PC-3 (cell line): Measurements from ENCODE around the gene TAP1. TPM values are rescaled to one million over a fixed set of nuclear protein-coding genes. Genes with fewer than 3 reads are reported as not detected.

Source experiments
- ATAC-seq: fragments of 200-7000 bp; cut with Tn5 transposase; 2 replicates; pipeline ENCODE4 v1.9.1; 2020; ENCODE audit warnings: mild to moderate bottlenecking, moderate library complexity
- BruUV-seq: library from RNA; stranded (reverse); fragments of 400-500 nt; replicated peaks from 2 replicates; lab custom pipeline; 2021; lab: Mats Ljungman, UMichigan
- CTCF ChIA-PET: fragments of 300-600 bp; sonication (Branson Sonifier 250); formaldehyde crosslinking; loops from one replicate; lab custom pipeline; 2022; ENCODE audit warnings: antibody characterized with exemption; lab: Charles Lee
- POLR2A ChIA-PET: fragments of 300-600 bp; sonication (Branson Sonifier 250); formaldehyde crosslinking; loops from one replicate; lab custom pipeline; 2022; ENCODE audit warnings: antibody characterized with exemption; ENCODE audit not compliant: unreplicated experiment; lab: Charles Lee
- DNase-seq: peaks from one replicate; pipeline ENCODE4 v3.0.0-alpha.2; 2015
- H2AFZ ChIP-seq: fragments of 300-600 bp; sonication (generic); 2 replicates; pipeline ENCODE4 v1.6.0; 2016; ENCODE audit warnings: antibody characterized with exemption, low read length
- H3F3A ChIP-seq: fragments of 300-600 bp; sonication (generic); one replicate; pipeline ENCODE4 v1.6.0; 2017; ENCODE audit warnings: antibody characterized with exemption, low read length, control low read depth, mild to moderate bottlenecking; ENCODE audit not compliant: unreplicated experiment
- H3K27ac ChIP-seq: fragments of 300-600 bp; sonication (generic); 2 replicates; pipeline ENCODE4 v1.5.1; 2016; ENCODE audit warnings: mild to moderate bottlenecking, low read length
- H3K27me3 ChIP-seq: fragments of 300-600 bp; sonication (generic); 2 replicates; pipeline ENCODE4 v1.6.1; 2016; ENCODE audit warnings: low read length, mixed read lengths
- H3K36me3 ChIP-seq: fragments of 300-600 bp; sonication (generic); 2 replicates; pipeline ENCODE4 v1.6.1; 2016; ENCODE audit warnings: low read depth, mixed run types, low read length, mixed read lengths
- H3K4me1 ChIP-seq: fragments of 300-600 bp; sonication (generic); 2 replicates; pipeline ENCODE4 v1.5.1; 2016; ENCODE audit warnings: low read length; ENCODE audit not compliant: insufficient read depth
- H3K4me2 ChIP-seq: fragments of 300-600 bp; sonication (generic); 2 replicates; pipeline ENCODE4 v1.6.0; 2016; ENCODE audit warnings: low read length
- H3K4me3 ChIP-seq: fragments of 300-600 bp; sonication (generic); 2 replicates; pipeline ENCODE4 v1.5.1; 2016; ENCODE audit warnings: mild to moderate bottlenecking, low read length, mixed read lengths
- H3K79me2 ChIP-seq: fragments of 300-600 bp; sonication (generic); 2 replicates; pipeline ENCODE4 v1.6.1; 2017; ENCODE audit warnings: low read length, mixed read lengths
- H3K9ac ChIP-seq: fragments of 300-600 bp; sonication (generic); 2 replicates; pipeline ENCODE4 v1.6.0; 2016; ENCODE audit warnings: mild to moderate bottlenecking, low read length
- H3K9me2 ChIP-seq: fragments of 300-600 bp; sonication (generic); replicated peaks from 2 replicates; pipeline ENCODE4 v1.6.1; 2016; ENCODE audit warnings: mixed run types, low read length, mixed read lengths
- H3K9me3 ChIP-seq: fragments of 300-600 bp; sonication (generic); 2 replicates; pipeline ENCODE4 v1.6.1; 2016; ENCODE audit warnings: low read length, mixed read lengths
- H4K20me1 ChIP-seq: fragments of 300-600 bp; sonication (generic); 2 replicates; pipeline ENCODE4 v1.6.1; 2016; ENCODE audit warnings: low read length, mixed read lengths
- EZH2 ChIP-seq: fragments of 300-600 bp; sonication (generic); IDR thresholded peaks from one replicate; pipeline ENCODE4 v1.6.1; 2017; ENCODE audit warnings: antibody characterized with exemption, mild to moderate bottlenecking, low read length; ENCODE audit not compliant: unreplicated experiment
- EZH2phosphoT487 ChIP-seq: fragments of 300-600 bp; sonication (generic); IDR thresholded peaks from 2 replicates; pipeline ENCODE4 v1.6.1; 2018; ENCODE audit warnings: mild to moderate bottlenecking, antibody characterized with exemption, low read length, borderline replicate concordance
- intact Hi-C: fragments of 100-400 bp; cut with micrococcal nuclease; formaldehyde crosslinking; loops from 2 replicates; pipeline ENCODE4 v1.9.0; 2023
- total RNA-seq: library from RNA; depleted of rRNA; stranded (reverse); fragments of >200 nt; gene quantifications from 2 replicates; pipeline ENCODE4 v1.2.3, GENCODE V29; 2014
- TF ChIP-seq, protein P1 (sequence below): fragments of 300-600 bp; sonication (generic); conservative IDR thresholded peaks from 2 replicates; pipeline ENCODE4 v1.5.1; 2017; ENCODE audit warnings: antibody characterized with exemption, low read depth, mild to moderate bottlenecking, low read length

The TAP1 gene
- total RNA-seq, 1 experiment from 2014 or later: 15.8 TPM

DNA sequence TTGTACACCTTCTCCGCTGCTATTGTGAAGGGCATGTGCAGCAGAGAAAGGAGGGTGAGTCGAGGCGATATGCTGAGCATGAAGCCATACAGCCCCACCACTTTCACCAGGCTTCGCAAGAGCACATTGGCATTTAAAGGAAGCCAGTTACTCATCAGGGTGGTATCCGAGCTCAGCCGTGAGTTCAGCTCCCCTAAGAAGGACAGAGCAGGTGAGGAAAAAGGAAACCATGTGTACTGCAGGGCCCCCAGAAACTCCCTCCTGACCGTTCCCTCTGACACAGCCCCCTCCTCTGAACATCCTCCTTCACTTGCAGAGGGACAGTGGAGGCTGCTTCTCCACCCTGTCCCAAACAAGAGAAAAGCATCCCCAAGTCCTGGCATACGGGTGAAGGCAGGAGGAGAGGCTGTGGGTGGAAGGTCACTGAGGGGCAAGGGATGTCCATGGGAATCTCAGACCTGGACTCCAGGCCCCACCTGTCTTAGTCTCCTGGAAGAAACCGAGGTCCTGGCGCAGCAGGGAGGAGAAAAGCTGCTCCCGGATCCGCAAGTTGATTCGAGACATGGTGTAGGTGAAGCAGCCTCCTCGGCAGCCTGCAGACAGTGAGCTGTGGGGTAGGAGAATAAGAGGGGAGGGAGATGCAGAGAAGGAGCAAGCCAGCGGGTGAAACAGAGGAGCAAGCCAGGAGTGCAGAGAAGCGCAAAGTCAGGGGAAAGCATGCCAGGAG lies 18.2 kb downstream of the TAP1 start:
- Histone ChIP-seq H4K20me1 (no peaks in the 10 kb centered on the region), H3K27ac (no peak overlapping the region), H3K9me2 (no peaks in the 10 kb centered on the region), H3K79me2 (peaks cover 22% of the 10 kb centered on the region), H3K9ac (no peak overlapping the region), H3K4me2 (no peak overlapping the region), H2AFZ (no peak overlapping the region), H3K4me3 (no peak overlapping the region), H3K36me3 (peaks cover 10% of the 10 kb centered on the region; the same call in 1 of the 2 replicates), H3K4me1 (peaks cover 18% of the 10 kb centered on the region), H3K27me3 (no peaks in the 10 kb centered on the region), H3F3A (no peaks in the 10 kb centered on the region), H3K9me3 (no peaks in the 10 kb centered on the region)
- intact Hi-C loops: loop anchor here (5.0 kb wide), 1 partner anchor 147 kb away; no protein-coding TSS in a partner anchor
- ATAC-seq (no peak), DNase-seq (no peak)
- TF ChIP-seq, protein P1, sequence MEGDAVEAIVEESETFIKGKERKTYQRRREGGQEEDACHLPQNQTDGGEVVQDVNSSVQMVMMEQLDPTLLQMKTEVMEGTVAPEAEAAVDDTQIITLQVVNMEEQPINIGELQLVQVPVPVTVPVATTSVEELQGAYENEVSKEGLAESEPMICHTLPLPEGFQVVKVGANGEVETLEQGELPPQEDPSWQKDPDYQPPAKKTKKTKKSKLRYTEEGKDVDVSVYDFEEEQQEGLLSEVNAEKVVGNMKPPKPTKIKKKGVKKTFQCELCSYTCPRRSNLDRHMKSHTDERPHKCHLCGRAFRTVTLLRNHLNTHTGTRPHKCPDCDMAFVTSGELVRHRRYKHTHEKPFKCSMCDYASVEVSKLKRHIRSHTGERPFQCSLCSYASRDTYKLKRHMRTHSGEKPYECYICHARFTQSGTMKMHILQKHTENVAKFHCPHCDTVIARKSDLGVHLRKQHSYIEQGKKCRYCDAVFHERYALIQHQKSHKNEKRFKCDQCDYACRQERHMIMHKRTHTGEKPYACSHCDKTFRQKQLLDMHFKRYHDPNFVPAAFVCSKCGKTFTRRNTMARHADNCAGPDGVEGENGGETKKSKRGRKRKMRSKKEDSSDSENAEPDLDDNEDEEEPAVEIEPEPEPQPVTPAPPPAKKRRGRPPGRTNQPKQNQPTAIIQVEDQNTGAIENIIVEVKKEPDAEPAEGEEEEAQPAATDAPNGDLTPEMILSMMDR: no peak
- TF ChIP-seq EZH2: no peak
- no peak for TF ChIP-seq EZH2phosphoT487
- POLR2A ChIA-PET: no interaction called here
- no TSS peak for BruUV-seq
- CTCF ChIA-PET: no interaction called here

GRCh38 chr6:32833664-32834063 lies 19.8 kb downstream of the TAP1 start:
- peaks cover 22% of the 10 kb centered on the region for H3K79me2 ChIP-seq
- no peaks in the 10 kb centered on the region for H3K9me2 ChIP-seq
- H3K4me3 ChIP-seq: no peak overlapping the region
- peaks cover 14% of the 10 kb centered on the region; the same call in 1 of the 2 replicates for H3K36me3 ChIP-seq
- H2AFZ ChIP-seq: no peak overlapping the region
- no peak overlapping the region for H3K9ac ChIP-seq
- H3K9me3 ChIP-seq: no peaks in the 10 kb centered on the region
- H3K27me3 ChIP-seq: no peaks in the 10 kb centered on the region
- H3K4me1 ChIP-seq: peaks cover 18% of the 10 kb centered on the region
- no peaks in the 10 kb centered on the region for H4K20me1 ChIP-seq
- intact Hi-C loops: no loop called here
- H3K27ac ChIP-seq: no peak overlapping the region
- ChIA-PET CTCF (no interaction called here), POLR2A (no interaction called here)
- no TSS peak for BruUV-seq
- no peak for DNase-seq
- H3F3A ChIP-seq: no peaks in the 10 kb centered on the region
- no peak for ATAC-seq
- no peak for TF ChIP-seq EZH2
- TF ChIP-seq, protein P1: no peak
- no peak overlapping the region for H3K4me2 ChIP-seq

- Histone ChIP-seq H3K79me2 (peaks cover 17% of the 10 kb centered on the region), H2AFZ (no peak overlapping the region), H3K9me2 (no peaks in the 10 kb centered on the region), H3K9ac (no peak overlapping the region), H3K27me3 (no peaks in the 10 kb centered on the region), H3K36me3 (peaks cover 14% of the 10 kb centered on the region), H3K9me3 (no peaks in the 10 kb centered on the region), H3K27ac (no peak overlapping the region), H3F3A (no peaks in the 10 kb centered on the region), H3K4me1 (peaks cover 15% of the 10 kb centered on the region), H4K20me1 (no peaks in the 10 kb centered on the region), H3K4me2 (no peak overlapping the region), H3K4me3 (no peak overlapping the region)
- ChIA-PET POLR2A (no interaction called here), CTCF (no interaction called here)
- DNase-seq (no peak), ATAC-seq (no peak)
- TF ChIP-seq EZH2phosphoT487 (no peak), EZH2 (no peak)
- TF ChIP-seq, protein P1: no peak
- intact Hi-C loops: no loop called here
- no TSS peak for BruUV-seq
Observed at GRCh38 chr6:32832535-32832934, 21.0 kb downstream of the TAP1 start.
